ENCODE data around the gene PTPN7.
"Not testable (repeated sequence)": the region's sequence is repeated elsewhere in the genome, so short reads cannot be mapped to it uniquely, and the experiment has no call there.

Gene PTPN7

GRCh38 chr1:202167708-202168415 is 7.5 kb upstream of the PTPN7 start:
- no peaks in the 10 kb centered on the region for H3K36me3 ChIP-seq (ENCODE audit: control insufficient read depth in 2 of 2, insufficient read depth in 1 of 2, low read length in 2 of 2)
- TF ChIP-seq ZNF501 (tag by site-specific recombination; IDR thresholded peaks at IDR 0.05) = no peak
- TF ChIP-seq ZBTB6 (tag by site-specific recombination; IDR thresholded peaks at IDR 0.05) = no peak
- TF ChIP-seq ZBTB17 (tag by site-specific recombination; IDR thresholded peaks at IDR 0.05) = no peak
- TF ChIP-seq RBAK (tag by site-specific recombination; IDR thresholded peaks at IDR 0.05) = no peak
- TF ChIP-seq ZNF19 (tag by site-specific recombination; IDR thresholded peaks at IDR 0.05; ENCODE audit: low read depth) = no peak
- no peak for TF ChIP-seq ZNF768 (tag by site-specific recombination; IDR thresholded peaks at IDR 0.05)
- no peak for TF ChIP-seq SP7 (tag by site-specific recombination; IDR thresholded peaks at IDR 0.05)
- TF ChIP-seq ZEB2 (tag by site-specific recombination; IDR thresholded peaks at IDR 0.05) = no peak
- TF ChIP-seq PRDM10 (tag by site-specific recombination; IDR thresholded peaks at IDR 0.05) = no peak
- TF ChIP-seq ZNF510 (tag by site-specific recombination; IDR thresholded peaks at IDR 0.05; ENCODE audit: insufficient replicate concordance) = no peak
- no peak for TF ChIP-seq SP2 (tag by site-specific recombination; IDR thresholded peaks at IDR 0.05)
- no peak for TF ChIP-seq YY1 (tag by site-specific recombination; IDR thresholded peaks at IDR 0.05)
- no peak for TF ChIP-seq KLF17 (tag by site-specific recombination; IDR thresholded peaks at IDR 0.05)
- TF ChIP-seq ZNF211 (tag by site-specific recombination; IDR thresholded peaks at IDR 0.05; ENCODE audit: low read depth) = no peak
- no peak for TF ChIP-seq ZNF843 (tag by site-specific recombination; IDR thresholded peaks at IDR 0.05)
- no peak for TF ChIP-seq ZNF221 (tag by site-specific recombination; IDR thresholded peaks at IDR 0.05; ENCODE audit: borderline replicate concordance)
- no peak for TF ChIP-seq ZNF239 (tag by site-specific recombination; IDR thresholded peaks at IDR 0.05)
- TF ChIP-seq ZNF146 (tag by site-specific recombination; IDR thresholded peaks at IDR 0.05) = no peak
- no peaks in the 10 kb centered on the region for H3K9me3 ChIP-seq (ENCODE audit: control insufficient read depth, insufficient read depth, low read depth, low read length)
- H3K4me1 ChIP-seq (ENCODE audit: control insufficient read depth, insufficient read depth, low read length) = no peaks in the 10 kb centered on the region
- ChIA-PET CTCF (interaction anchor here (0.7 to 1.2 kb wide), 2 partner anchors 21 to 106 kb away, joined by 3 to 4 read pairs; no protein-coding TSS in a partner anchor), POLR2A (no interaction called here)
- no peak overlapping the region for H3K4me3 ChIP-seq (ENCODE audit: low read depth, low read length)
- no peak overlapping the region for H3K27ac ChIP-seq (ENCODE audit: extremely low read depth, low read depth, low read length)

GRCh38 chr1:202167054-202167453 is 6.7 kb upstream of the PTPN7 start:
- H3K4me3 ChIP-seq (ENCODE audit: low read depth, low read length); H3K27ac ChIP-seq (ENCODE audit: extremely low read depth, low read depth, low read length); POLR2A ChIA-PET; H3K36me3 ChIP-seq (ENCODE audit: control insufficient read depth in 2 of 2, insufficient read depth in 1 of 2, low read length in 2 of 2); H3K9me3 ChIP-seq (ENCODE audit: control insufficient read depth, insufficient read depth, low read depth, low read length); H3K4me1 ChIP-seq (ENCODE audit: control insufficient read depth, insufficient read depth, low read length): not testable (repeated sequence)
- CTCF ChIA-PET = interaction anchor here (0.7 to 1.2 kb wide), 3 partner anchors 20 to 107 kb away, joined by 3 to 5 read pairs (median 4); no protein-coding TSS in a partner anchor

All from HEK293 (cell line).